Myocyte (in vitro differentiated cells): Measurements from ENCODE around the gene HDAC6. TPM values are rescaled to one million over a fixed set of nuclear protein-coding genes. Genes with fewer than 3 reads are reported as not detected.

ENCODE experiments used
- DNase-seq: peaks from one replicate; pipeline ENCODE4 v3.0.0-alpha.2; 2012; ENCODE audit warnings: low read depth
- polyA plus RNA-seq: library from polyadenylated mRNA; unstranded; fragments of >200 nt; gene quantifications from one replicate; pipeline ENCODE4 v1.2.1, GENCODE V29; 2012; ENCODE audit warnings: missing spikeins
- total RNA-seq: library from RNA; depleted of rRNA; stranded (reverse); fragments of >200 nt; gene quantifications from 2 replicates; pipeline ENCODE4 v1.2.3, GENCODE V29; 2014

Gene HDAC6
- total RNA-seq, result 60.8 and 75.5 TPM in 2 replicates
- 52.8 TPM for polyA plus RNA-seq

- DNase-seq, result peak; percentile 98
Measured at GRCh38 chrX:48801280-48802088, at the start of gene HDAC6. Gene HDAC6 (plus strand): TSS chrX:48802067. CDS start chrX:48802693, 626 bp downstream.

- no peak for DNase-seq
Measured at GRCh38 chrX:48752498-48752897, 49.4 kb upstream of the HDAC6 start.

GRCh38 chrX:48753708-48754228 is 48.1 kb upstream of the HDAC6 start:
- peak; percentile 12 for DNase-seq

GRCh38 chrX:48754238-48754637 is 47.6 kb upstream of the HDAC6 start:
- DNase-seq, result no peak

- no peak for DNase-seq
Measured at GRCh38 chrX:48761674-48762471, 40.0 kb upstream of the HDAC6 start, which contains the start of gene GLOD5. Gene GLOD5 (plus strand): TSS chrX:48761747. CDS start chrX:48761791, 44 bp downstream.

- no peak for DNase-seq
Measured at GRCh38 chrX:48769230-48769629, 32.6 kb upstream of the HDAC6 start.

GRCh38 chrX:48770296-48770695 is 31.6 kb upstream of the HDAC6 start:
- no peak for DNase-seq

GRCh38 chrX:48772602-48773001 is 29.3 kb upstream of the HDAC6 start:
- no peak for DNase-seq

- DNase-seq, result no peak
Measured at GRCh38 chrX:48776818-48777439, 24.9 kb upstream of the HDAC6 start.

GRCh38 chrX:48779399-48779798 is 22.5 kb upstream of the HDAC6 start:
- DNase-seq, result no peak

GRCh38 chrX:48781705-48782104 is 20.2 kb upstream of the HDAC6 start:
- DNase-seq, result no peak

- no peak for DNase-seq
Measured at GRCh38 chrX:48782216-48782615, 19.7 kb upstream of the HDAC6 start.

GRCh38 chrX:48782795-48783194 is 19.1 kb upstream of the HDAC6 start:
- DNase-seq, result no peak

- DNase-seq, result no peak
Measured at GRCh38 chrX:48784726-48785125, 17.1 kb upstream of the HDAC6 start.

- DNase-seq, result no peak
Measured at GRCh38 chrX:48785186-48785539, 16.7 kb upstream of the HDAC6 start.

- DNase-seq, result no peak
Measured at GRCh38 chrX:48785540-48786214, 16.2 kb upstream of the HDAC6 start.

GRCh38 chrX:48786341-48786800 is 15.5 kb upstream of the HDAC6 start, which contains the start of gene GATA1:
Gene GATA1 (plus strand): TSS chrX:48786590. CDS start chrX:48791110, 4,520 bp downstream.
- no peak for DNase-seq

- DNase-seq, result no peak
Measured at GRCh38 chrX:48786825-48787504, 14.9 kb upstream of the HDAC6 start.

- no peak for DNase-seq
Measured at GRCh38 chrX:48787505-48788443, 14.1 kb upstream of the HDAC6 start.
